Germinal center (tissue), 1 donor: ENCODE results near the gene CEP104.

Experiments used
- DNase-seq: peaks from one replicate; pipeline ENCODE4 v3.0.0; 2012; ENCODE audit warnings: mixed read lengths, low spot score

CEP104 gene

DNA sequence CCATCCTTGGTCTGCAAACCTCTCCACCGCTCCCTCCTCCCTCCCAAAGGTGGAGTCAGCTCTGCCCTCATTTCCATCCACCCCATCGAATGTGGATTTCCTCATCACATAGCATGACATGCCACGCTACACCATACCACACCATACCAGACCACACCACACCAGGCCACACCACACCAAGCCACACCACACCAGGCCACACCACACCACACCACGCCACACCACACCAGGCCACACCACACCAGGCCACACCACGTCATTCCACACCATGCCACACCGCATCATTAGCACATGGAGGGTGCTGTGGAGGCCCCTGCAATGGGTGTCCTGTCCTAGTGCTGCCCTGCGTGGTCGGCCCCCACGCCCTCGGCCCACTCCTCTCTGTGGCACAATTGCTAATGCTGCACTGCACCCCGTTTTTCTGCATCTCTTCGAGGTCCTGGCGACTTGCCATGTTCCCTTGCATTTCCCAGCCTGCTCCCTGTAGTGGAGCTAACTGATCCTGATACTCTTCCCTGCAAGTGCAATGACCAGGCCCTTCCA lies 11.5 kb upstream of the CEP104 start:
- DNase-seq: no peak

DNA sequence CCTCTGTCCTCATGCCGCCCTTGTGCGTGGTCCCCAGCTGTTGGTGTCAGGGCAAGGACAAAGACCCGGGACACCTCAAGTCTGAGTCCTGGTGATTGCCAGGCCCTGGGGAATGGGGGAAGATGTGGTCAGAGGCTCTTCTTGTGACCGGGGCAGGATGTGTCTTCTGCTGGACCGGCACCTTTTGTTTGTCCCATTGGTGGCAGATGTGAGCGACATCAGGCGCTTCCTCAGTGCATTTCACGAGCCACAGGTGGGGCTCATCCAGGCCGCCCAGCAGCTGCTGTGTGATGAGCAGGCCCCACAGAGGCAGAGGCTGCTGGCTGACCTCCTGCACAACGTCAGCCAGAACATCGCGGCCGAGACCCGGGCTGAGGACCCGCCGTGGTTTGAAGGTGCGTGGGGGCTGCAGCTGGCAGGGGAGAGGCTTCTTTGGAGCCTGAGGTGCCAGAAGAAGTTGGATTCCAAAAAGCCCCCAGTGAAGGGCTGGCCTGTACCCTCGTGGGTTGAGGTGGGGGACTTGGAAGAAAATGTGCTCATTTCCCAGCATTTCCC lies 8.7 kb upstream of the CEP104 start:
- no peak for DNase-seq

DNA sequence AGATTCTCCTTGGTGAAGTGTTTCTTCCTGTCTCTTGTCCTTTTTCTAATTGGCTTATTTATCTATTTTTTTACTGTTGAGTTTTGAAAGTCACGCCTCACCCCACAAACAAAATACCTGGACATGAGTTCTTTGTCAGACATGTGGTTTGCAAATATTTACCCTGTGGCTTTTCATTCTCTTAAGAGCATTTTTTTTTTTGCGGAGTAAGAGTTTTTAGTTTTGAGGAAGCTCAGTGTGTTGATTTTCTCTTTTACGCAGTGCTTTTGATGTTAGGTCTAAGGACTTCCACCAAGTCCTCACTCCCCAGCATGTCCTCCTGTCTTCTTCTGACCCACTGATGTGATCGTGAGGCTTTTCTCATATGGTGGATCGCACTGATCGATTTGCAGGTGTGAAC lies 7.9 kb upstream of the CEP104 start:
- DNase-seq: no peak

DNA sequence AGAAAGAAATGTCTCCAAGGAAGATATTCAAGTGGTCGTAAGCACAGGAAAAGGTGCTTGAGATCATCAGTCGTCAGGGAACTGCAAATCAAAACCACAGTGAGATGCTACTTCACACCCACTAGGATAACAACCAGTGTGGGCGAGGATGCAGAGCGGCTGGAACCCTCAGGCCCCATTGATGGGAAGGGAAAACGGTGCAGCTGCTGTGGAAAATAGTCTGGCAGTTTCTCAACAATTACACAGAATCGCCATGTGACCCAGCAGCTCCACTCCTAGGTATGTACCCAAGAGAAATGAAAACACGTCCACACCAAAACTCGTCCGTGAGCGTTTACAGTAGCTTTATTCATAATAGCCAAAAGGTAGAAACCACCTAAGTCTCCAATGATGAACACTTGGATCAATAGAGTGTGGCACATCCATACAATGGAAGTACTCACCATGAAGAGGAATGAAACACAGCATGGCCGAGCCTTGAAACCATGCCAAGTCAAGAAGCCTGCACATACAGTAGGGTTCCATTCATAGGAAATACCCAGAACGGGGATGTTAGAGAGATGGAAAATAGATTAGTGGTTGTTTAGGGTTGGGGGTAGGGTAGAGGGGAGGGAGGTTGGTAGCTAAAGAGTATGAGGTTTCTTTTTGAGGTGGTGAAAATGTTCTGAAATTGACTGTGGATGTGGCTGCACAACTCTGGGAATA lies 6.4 kb upstream of the CEP104 start:
- DNase-seq: no peak

DNA sequence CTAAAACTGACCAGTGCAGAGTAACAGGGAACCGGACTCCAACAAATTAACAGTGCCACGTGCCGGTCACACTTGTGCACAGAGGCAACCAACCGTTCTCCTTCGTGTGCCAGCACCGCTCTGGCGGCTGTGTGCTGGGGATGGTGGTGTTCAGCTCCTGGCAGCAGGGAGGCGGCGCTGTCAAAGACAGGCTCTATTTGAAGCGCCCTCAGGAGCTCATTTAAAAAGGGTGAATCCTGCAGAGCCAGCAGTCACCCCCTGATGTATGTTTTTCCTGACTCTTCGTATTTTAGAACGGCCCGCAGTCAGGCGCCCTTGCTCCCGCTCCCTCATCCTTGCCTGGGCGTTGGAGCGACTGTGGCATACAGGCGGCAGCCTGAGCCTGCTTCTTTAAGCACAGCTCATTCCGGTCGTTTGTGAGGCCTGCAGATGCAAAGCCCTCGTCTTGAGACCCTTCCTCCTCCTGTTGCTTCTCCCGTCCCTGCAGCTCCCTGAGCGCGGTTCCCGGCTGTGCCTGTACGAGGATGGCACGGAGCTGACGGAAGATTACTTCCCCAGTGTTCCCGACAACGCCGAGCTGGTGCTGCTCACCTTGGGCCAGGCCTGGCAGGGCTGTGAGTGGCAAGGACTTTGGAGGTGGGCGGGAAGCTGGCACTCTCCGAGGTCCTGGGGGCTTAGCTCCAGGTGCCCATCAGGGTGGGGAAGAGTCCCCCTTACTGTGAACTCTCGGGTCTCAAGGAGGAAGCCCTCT lies 1.4 kb upstream of the CEP104 start:
- DNase-seq: no peak

DNA sequence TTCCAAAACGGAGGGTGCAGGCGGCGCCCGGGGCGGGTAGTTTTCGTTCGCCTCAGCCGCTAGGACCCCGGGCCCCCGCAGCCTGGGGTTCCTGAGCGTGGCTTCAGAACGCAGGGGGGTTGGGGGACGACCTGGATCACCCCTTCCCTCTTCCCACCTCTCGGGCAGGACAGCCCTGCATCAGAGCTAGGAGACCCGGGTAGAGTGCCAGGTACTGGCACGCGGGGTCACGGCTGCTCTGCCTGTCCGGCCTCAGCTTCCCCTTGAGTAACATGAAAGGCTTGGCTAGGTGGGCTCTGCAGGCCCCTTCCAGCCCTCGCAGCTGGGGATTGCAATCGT lies 749 bp upstream of the CEP104 start:
- no peak for DNase-seq

DNA sequence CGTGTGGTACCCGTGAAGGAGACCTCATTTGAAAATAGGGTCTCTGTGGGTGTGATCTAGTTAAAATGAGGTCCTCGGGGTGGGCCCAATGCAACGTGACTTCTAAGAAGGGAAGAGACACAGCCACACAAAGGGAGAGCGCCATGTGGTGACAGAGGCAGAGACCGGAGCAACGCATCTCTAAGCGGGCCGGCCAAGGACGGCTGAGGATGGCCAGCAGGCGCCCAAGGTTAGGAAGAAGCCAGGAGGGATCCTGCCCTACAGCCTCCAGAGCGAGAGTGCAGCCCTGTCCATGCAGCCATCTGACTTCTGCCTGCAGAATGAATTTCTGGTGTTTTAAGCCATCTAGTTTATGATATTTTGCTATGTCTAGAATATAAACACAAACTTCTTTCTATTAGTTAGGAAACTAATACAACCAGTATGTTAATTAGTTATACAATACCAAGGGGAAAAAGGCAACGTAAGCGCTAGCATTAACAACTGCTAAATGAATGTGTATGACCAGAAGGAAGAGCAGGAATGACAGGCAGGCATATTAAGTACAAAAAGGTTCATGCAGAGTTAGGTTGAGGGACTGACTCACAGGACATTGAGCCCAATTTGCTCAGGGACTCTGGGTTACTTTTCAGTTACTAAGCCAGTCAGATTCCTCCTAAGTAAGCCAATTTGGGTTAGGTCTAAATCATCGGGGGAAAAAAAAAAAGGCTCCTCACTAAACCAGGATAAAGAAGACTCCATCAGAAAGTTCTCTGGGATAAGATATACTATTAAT lies 4.1 kb downstream of the CEP104 start:
- DNase-seq: no peak

DNA sequence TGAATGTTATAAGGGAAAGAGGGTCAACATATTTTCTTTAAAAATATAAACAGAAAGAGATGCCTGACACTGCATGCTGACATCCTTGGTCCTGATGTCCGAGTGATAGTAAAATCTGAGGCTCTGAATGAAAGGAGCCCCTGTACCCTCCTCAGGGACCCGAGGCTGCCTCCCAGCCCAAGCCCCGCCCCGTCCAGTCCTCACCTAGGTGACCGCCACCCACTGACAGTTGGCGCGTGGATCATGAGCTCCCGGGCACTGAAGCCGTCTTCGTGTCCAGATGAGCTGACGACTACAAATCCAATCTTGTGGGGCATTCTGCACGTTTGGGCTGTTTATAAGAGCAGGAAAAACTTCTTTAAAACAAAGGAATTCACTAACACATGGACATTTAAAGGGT lies 4.9 kb downstream of the CEP104 start:
- no peak for DNase-seq

DNA sequence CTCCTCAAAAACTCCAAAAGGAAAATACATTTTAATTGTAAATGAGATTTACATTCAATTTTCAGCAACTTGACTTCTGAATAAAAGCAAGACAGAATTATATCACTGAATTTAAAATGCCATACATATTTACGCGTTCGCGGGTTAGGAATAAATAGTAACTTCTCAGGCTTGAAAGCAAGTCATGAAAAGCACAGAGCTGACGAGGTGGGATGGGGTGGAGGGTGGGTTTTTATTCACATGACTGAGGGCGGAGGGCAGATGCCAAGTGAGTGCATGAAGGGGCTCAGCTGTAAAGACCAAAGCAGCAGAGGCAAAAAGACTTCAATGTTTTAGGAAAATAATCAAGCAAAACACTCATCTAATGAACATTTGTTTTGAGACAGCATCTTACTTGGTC lies 5.7 kb downstream of the CEP104 start:
- DNase-seq: no peak

DNA sequence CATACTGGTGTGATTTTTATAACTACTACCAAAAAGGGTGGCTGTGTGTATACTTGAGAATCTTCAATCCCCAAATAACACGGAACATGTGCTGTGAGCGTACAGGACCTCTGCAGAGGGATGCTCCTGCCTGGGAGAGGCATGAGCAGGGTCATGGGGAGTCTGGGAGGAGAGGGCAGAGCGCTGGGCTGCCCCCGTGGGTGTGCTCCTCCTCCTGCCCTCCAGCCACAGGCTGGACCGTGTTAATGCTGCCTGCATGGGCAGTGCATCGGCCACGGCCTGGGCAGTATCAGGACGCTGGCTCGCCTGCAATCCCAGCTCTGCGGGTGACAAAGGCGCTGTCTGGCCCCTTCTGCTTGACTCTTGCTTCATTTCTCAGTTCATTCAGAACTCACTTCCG lies 6.2 kb downstream of the CEP104 start:
- no peak for DNase-seq

DNA sequence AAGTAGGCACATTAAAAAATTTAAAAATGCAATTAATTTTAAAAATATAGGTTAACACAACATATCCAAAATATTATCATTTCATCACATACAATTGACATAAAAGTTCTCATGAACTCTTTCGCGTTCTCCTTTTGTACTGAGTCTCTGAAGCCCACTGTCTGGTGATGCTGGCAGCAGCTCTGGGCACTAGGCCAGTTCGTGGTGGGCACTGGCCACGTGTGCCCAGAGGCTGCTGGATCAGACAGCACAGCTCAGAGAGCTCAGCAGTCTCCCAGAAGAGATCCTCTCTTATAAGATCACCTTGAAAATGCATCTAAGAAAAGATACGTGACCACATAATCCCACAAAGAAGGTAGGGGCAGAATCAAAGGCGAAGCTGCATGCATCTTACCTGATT lies 9.9 kb downstream of the CEP104 start:
- no peak for DNase-seq

DNA sequence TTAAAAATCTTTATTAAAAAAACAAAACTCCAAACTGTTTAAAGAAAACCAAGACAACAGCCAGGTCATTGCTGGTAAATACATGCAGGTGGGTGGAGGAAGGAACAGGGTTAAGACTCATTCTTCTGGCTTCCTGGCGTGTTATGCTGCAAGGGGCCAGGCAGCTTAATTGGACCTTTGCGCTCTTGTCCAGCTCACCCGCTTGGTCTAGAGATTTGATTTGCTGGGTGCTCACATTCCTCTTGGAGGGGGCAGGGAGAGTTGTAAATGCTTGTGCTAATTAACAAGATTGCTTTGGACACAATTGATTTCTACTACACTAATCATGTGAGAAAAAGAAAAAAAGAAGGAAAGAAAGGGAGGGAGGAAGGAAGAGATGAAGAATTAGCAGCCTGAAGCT lies 10.5 kb downstream of the CEP104 start:
- DNase-seq: no peak

DNA sequence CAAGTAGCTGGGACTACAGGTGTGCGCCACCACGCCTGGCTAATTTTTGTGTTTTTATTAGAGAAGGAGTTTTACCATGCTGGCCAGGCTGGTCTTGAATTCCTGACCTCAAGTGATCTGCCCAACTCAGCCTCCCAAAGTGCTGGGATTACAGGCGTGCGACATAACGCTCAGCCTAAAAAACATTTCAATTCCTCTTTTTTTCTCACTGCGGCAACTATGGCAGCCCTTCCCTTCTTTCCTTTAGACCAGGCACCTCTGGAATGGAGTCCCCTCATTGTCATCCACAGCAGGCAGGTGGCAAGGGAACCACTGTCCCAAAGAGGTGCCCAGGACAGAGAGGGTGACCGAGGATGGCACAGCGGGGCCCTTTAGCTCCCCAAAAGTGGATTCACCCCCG lies 14.1 kb downstream of the CEP104 start:
- no peak for DNase-seq

DNA sequence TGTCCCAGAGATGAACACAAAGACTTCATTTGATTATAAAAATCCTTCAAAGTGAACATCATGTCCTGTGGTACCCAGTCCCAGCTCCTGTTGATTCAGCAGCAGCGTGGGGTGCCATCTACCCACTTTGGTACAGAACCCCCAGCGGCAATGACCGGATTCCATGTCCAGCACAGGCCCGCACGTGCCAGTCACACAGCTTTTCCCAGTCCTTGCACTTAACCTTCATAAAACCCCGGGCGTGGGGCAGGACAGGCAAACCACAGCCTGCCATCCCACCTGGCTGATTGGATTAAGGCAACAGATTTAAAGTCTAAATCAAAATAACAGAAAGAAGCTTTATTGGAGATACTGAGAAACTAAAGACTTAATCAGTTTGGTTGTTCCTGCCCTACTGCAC lies 15.5 kb downstream of the CEP104 start:
- DNase-seq: no peak

DNA sequence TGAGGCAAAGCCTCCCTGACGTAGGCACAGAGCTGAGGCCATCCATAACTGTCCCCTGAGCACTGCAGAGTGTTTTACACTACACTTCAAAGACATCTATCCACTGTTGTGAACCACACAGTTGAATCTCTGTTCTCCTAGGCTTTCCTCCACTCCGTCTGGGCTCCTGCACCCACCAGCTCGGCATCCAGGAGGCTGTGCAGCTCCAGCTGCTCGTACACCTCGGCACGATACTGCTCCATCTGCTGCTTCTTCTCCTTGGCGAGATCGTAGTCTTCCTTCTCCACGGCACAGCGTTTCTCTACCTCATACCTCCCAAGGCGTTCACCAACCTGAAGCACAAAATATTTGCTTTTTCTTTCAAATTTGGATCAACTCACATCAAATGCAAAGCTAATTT lies 18.2 kb downstream of the CEP104 start:
- DNase-seq: no peak

DNA sequence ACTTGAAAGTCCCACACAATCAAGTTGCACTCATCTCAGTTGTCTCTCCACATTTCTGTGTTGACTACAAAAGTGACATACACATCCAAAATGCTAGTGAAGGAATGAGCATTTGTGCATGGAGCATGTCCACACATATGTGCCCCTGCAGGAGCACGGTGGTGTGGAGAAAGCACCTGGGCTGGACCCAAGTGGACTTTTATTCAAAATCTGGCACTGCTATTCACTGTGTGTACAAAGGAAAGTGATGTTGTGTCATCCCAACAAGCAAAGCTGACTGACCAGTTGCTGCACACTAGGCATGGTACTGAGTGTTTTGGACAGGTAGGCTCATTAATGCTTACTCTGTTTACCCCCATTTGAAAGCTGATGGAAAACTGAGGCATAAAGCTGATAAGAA lies 19.3 kb downstream of the CEP104 start:
- no peak for DNase-seq

DNA sequence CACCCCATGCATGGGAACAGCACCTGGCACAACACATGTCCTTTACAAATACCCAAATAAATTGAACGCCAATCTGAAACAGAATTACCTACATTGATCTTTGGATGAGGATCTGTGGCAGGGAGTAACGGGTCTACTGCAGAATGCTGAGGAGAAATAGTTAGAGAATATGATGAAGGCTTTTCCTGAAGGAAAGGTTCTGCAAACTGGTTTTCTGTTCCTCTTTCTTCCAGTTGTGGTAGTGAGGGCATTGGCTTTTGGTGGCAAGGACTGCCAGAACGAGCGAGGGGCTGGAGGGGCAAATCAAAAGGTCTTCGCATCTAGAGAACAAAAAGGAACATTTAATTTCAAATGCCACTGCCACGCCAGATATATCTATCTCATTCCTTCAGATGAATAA lies 19.8 kb downstream of the CEP104 start:
- no peak for DNase-seq

DNA sequence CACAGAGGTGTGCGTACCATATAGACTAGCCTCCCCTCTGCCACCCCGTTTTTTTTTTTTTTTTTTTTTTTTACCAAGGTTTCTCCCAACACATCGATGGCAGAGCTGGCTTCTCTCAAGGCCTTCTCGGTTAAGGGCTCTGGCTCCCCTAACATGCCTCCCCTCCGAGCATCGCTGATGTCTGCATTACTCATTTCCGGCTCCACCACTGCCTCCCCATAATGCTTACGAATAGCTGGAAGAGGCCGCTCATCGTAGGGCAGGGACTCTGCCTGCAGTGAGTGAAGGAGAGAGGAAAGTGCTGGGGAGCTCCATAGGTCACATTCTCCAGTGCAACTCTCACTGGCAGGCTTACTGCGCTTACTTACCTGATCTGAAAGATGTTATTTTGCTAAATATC lies 20.6 kb downstream of the CEP104 start:
- no peak for DNase-seq

DNA sequence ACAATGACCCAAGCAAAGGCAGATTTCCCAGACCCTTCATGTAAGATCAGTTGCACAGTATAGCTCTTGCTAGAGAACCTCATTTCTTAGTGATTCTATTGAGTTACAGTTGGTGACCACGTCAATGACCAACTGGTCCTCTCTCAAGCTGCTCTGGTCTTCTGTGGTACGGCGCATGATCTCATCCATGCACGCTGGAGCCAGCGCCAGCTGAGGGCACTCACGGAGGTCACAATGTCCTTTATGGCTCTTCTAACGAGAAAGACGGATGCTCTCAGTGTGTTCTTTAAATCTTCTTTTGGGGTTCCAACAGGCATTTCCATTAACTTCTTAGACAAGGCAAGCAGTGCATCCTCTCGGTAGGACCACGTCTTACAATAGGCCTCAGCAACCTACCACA lies 22.3 kb downstream of the CEP104 start:
- no peak for DNase-seq

DNA sequence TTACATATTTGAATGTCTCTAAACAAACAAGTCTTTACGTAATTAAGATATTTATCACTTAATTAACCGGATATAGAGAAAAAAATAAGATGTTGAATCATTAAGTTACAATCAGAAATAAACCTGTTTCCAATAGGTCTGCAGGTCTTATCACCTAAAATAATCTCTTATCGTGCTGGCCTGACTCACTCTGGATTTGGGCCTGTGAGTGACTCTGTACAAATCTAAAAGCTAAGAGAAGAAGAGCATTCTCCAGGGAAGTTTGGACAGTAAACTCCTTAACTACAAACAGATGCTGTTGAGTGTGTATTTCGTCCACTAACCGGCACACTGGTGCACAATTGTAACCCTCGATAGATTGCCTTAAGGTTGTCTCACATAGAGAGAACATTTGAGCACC lies 25.3 kb downstream of the CEP104 start:
- no peak for DNase-seq

DNA sequence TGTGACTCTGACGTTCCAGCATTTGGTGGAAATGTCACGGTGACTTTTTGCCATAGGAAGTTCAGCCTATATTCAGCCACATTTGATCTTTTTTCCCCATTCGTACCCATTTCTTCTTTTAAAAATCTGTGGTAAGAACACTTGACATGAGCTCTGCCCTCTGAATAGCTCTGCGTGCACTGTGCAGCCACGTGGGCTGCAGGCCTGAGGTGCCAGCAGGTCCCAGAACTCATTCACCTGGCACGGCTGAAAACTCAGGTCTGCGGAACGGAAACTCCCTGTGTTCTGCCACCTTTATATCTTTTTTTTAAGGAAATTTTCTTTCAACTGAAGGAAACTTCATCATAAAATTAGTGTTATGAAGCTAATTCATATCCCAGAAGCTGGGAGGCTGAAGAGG lies 28.6 kb downstream of the CEP104 start:
- DNase-seq: no peak

DNA sequence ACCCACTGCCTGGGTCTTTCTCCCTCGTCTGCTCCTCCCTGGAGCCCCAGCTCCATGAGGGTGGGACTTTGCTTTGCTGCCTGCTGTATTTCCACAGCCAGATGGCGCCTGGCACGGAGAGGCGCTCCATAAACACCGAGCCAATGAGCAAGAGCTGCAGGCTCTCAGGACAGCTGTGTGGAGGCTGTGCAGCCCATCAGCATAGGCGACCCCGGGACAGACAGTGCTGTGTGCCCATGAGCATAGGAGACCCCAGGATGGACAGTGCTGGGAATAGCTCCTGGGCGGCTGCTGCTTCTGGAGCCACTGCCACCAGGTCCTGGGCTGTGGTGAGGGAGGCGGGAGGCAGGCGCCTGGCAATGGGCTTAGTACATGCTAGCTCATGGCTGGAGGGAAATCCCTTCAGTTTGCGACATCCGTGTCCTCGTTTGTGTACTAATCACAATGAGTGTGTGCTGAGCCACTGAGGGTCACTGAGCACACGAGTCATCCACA lies 29.2 kb downstream of the CEP104 start:
- DNase-seq: no peak

DNA sequence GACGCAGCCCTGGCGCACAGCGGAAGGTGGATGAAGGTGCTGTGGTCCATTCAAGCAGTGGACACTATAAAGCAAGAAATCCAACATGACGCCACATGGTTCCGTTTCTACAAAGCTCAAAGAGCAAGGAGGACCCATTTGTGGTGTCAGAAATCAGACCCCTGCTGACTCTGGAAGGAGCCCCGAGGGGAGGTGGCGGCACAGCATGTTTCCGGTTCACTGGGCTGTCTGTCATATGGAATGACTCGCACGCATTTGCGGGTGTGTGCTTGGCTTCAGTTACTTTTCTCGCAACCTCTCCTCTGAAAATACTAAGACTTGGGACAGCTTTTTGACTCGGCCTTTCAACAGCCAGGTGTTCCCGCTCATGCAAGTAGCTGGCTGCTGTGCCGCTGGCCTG lies 31.7 kb downstream of the CEP104 start:
- DNase-seq: no peak
